OCI-LY7 (cell line): ENCODE data around the gene CCDC38.

Experiments
- CTCF ChIP-seq: fragments of 200-600 bp; sonication (generic); conservative IDR thresholded peaks from 2 replicates; pipeline ENCODE4 v1.5.1; 2014; ENCODE audit warnings: mild to moderate bottlenecking, antibody characterized with exemption, low read length, moderate library complexity, mixed read lengths
- EZH2phosphoT487 ChIP-seq: fragments of 200-600 bp; sonication (generic); IDR thresholded peaks from 2 replicates; pipeline ENCODE4 v1.6.1; 2018; ENCODE audit warnings: low read depth, borderline replicate concordance, mild to moderate bottlenecking, mixed run types, antibody characterized with exemption, low read length, moderate library complexity, mixed read lengths

- TF ChIP-seq CTCF (no peak), EZH2phosphoT487 (no peak)
Observed at GRCh38 chr12:95829395-95829794, 113.0 kb downstream of the CCDC38 start.
